Common myeloid progenitor, CD34-positive (primary cell): Measurements from ENCODE around the gene SRL. TPM values are rescaled to one million over a fixed set of nuclear protein-coding genes. Genes with fewer than 3 reads are reported as not detected.

Experiments used
- CTCF ChIA-PET: fragments of 350-600 bp; sonication (Branson Sonifier 250); formaldehyde crosslinking; loops from one replicate; lab custom pipeline; 2021; ENCODE audit warnings: antibody characterized with exemption; lab: Charles Lee
- POLR2A ChIA-PET: fragments of 350-600 bp; sonication (Branson Sonifier 250); formaldehyde crosslinking; loops from one replicate; lab custom pipeline; 2021; ENCODE audit warnings: antibody characterized with exemption; lab: Charles Lee
- DNase-seq, 3 donors: peaks; one replicate each; pipeline versions ENCODE4 v3.0.0 to v3.0.0-alpha.2; 2013
- H3K27ac ChIP-seq, 2 experiments: 1 replicate in 1 of 2; 2 replicates in 1 of 2; pipeline ENCODE4 v1.7.0; 2013; ENCODE audit warnings: inconsistent platforms in 2 of 2, low read length in 2 of 2, mild to moderate bottlenecking in 2 of 2, low read depth in 1 of 2, moderate library complexity in 1 of 2; ENCODE audit not compliant: severe bottlenecking in 2 of 2, insufficient read depth in 1 of 2, poor library complexity in 1 of 2
- H3K27me3 ChIP-seq, 5 experiments: replicated peaks in 2 of 5; 1 replicate in 3 of 5; 2 replicates in 2 of 5; pipeline versions ENCODE4 v1.6.1 to v1.7.0; 2013; ENCODE audit warnings: low read length in 4 of 5, mild to moderate bottlenecking in 2 of 5, moderate library complexity in 2 of 5, inconsistent platforms in 1 of 5; ENCODE audit not compliant: insufficient read depth in 5 of 5, control insufficient read depth in 4 of 5
- H3K36me3 ChIP-seq, 4 experiments: 1 replicate in 2 of 4; 2 replicates in 2 of 4; pipeline versions ENCODE4 v1.6.1 to v1.7.0; 2013; ENCODE audit warnings: low read length in 3 of 4, control low read depth in 1 of 4, mild to moderate bottlenecking in 1 of 4; ENCODE audit not compliant: control insufficient read depth in 4 of 4, insufficient read depth in 4 of 4
- H3K4me1 ChIP-seq, 4 experiments: 1 replicate in 3 of 4; 2 replicates in 1 of 4; pipeline versions ENCODE4 v1.6.1 to v1.7.1; 2013; ENCODE audit warnings: low read length in 3 of 4, mild to moderate bottlenecking in 3 of 4, control low read depth in 1 of 4, inconsistent platforms in 1 of 4, moderate library complexity in 1 of 4; ENCODE audit not compliant: control insufficient read depth in 4 of 4, insufficient read depth in 4 of 4; ENCODE audit errors: control extremely low read depth in 1 of 4
- H3K4me3 ChIP-seq, 7 experiments: 1 replicate in 4 of 7; 2 replicates in 3 of 7; pipeline versions ENCODE4 v1.5.1 to v1.7.0; 2013; ENCODE audit warnings: mild to moderate bottlenecking in 7 of 7, low read length in 6 of 7, moderate library complexity in 6 of 7, inconsistent platforms in 2 of 7, low read depth in 2 of 7, control low read depth in 1 of 7; ENCODE audit not compliant: insufficient read depth in 4 of 7, control insufficient read depth in 1 of 7; ENCODE audit errors: extremely low read depth in 1 of 7
- H3K9me3 ChIP-seq, 5 experiments: 1 replicate in 4 of 5; 2 replicates in 1 of 5; pipeline versions ENCODE4 v1.6.1 to v1.7.1; 2013; ENCODE audit warnings: low read length in 4 of 5, mild to moderate bottlenecking in 2 of 5, inconsistent platforms in 1 of 5, low read depth in 1 of 5, moderate library complexity in 1 of 5; ENCODE audit not compliant: control insufficient read depth in 4 of 5, insufficient read depth in 2 of 5; ENCODE audit errors: control extremely low read depth in 1 of 5
- WGBS: methylation state at CpG from one replicate; pipeline ENCODE4 v1.1.5; 2013; ENCODE audit not compliant: insufficient coverage; 5-methylcytosine and 5-hydroxymethylcytosine counted together
- polyA plus RNA-seq: library from polyadenylated mRNA; unstranded; fragments of 120-200 nt; gene quantifications from one replicate; pipeline ENCODE4 v1.2.1, GENCODE V29; 2013

The SRL gene
- 0.03 TPM for polyA plus RNA-seq

DNA sequence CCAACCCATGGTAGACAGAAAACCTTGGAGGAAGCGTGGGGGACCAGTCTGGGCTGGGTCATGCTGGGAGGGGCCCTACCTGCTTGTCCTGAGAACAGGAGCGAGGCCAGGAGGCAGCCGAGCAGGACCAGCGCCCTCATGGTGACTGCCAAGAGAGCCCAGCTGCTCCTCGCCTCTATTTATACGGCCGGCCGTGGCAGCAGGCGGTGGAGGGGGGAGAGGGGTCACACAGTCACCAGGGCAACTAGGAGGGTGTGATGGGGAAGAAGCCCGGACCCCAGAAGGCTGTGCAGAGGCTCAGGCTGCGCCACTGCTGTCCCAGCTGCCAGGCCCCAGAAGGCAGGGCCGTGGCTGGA is at the start of gene SRL:
Gene SRL, minus strand, starts transcription at position 153 of the 356 bp plus-strand sequence. Its CDS starts 13 bp downstream, at position 140.
- ChIA-PET POLR2A (no interaction called here), CTCF (no interaction called here)
- WGBS: 94% methylated on average over 10 of the region's 12 CpGs
- H3K4me1 ChIP-seq: peaks cover 0 to 28% (median 15%) of the 10 kb centered on the region in 4 experiments
- H3K4me3 ChIP-seq: no peak within 1 kb of the TSS
- no peak within 1 kb of the TSS for H3K27ac ChIP-seq
- H3K9me3 ChIP-seq: no peaks in the 10 kb centered on the region
- no peak for DNase-seq
- no peaks in the 10 kb centered on the region for H3K36me3 ChIP-seq
- peaks cover 0 to 2% (median 0%) of the 10 kb centered on the region in 5 experiments for H3K27me3 ChIP-seq

DNA sequence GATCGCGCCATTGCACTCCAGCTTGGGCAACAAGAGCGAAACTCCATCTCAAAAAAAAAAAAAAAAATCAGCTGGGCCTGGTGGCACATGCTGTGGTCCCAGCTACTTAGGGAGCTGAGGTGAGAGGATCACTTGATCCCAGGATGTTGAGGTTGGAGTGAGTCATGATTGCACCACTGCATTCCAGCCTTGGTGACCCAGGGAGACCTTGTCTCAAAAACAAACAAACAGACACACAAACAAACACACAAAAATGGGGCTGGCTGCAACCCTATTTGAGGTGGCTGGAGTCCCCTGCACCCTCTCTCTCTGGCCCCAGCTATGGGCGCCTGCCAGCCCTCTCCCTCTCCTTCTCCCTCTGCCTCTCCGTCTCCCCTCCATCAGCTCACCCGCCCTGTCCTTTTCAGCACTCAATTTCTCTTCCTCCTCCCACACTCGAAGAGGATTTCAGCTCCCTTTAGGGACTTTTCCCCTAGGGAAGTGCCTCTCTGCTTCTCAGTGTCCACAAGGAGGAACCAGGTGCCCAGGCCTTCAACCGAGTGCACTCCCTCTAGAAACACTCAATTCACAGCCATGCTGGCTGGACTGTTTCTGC is 48.5 kb upstream of the SRL start:
- H3K9me3 ChIP-seq: no peaks in the 10 kb centered on the region
- ChIA-PET CTCF (interaction anchor here (0.6 to 11.1 kb wide), 10 partner anchors 11 to 1849 kb away, joined by 3 to 132 read pairs (median 3); partner anchors contain the start of gene TFAP4), POLR2A (no interaction called here)
- H3K27me3 ChIP-seq: peaks cover 0 to 13% (median 2%) of the 10 kb centered on the region in 5 experiments
- no peak overlapping the region for H3K27ac ChIP-seq
- peak in 2 of 3 donors; percentile 40 to 49 for DNase-seq
- H3K4me1 ChIP-seq: peaks cover 0 to 18% (median 13%) of the 10 kb centered on the region in 4 experiments
- 93% methylated on average over 5 of the region's 8 CpGs for WGBS
- H3K36me3 ChIP-seq: no peaks in the 10 kb centered on the region
- no peak overlapping the region for H3K4me3 ChIP-seq

DNA sequence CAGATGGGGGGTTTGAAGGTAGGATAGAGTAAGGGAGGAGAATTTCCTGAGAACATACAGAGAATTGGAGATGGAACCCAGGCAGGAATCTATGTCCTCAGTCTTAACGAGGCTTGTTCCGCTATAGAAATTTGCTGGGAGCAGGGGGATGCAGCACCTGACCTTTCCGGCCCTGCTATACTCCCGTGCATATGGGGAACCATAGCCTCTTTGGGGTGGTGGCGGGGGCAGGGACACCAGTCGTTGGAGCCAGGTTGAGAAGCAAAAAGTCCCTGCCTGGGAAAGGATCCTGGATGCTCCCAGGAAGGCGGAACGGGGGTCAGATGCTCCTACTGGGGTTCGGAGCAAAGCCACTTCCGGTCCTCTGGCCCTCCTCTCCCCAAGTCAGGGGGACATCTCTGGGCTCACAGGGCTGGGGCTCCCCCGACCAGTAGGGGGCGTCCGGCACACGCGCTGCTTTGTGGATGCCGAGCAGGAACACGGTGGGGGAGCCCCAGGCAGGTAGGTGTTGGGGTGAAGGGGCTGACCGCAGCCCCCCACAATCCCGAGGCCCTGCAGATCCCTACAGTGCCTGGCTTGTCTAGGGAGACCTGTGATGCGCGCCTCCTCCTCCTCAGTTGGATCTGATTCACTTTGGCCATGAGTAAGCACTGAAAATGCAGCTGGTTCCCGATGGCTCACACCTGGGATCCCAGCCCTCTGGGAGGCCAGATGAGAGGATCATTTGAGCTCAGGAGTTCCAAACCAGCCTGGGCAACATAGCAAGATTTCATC is 46.5 kb upstream of the SRL start:
- H3K27me3 ChIP-seq: peaks cover 0 to 4% (median 0%) of the 10 kb centered on the region in 5 experiments
- H3K9me3 ChIP-seq: no peaks in the 10 kb centered on the region
- CTCF ChIA-PET: interaction anchor here (0.6 to 11.1 kb wide), 16 partner anchors 9 to 114 kb away, joined by 3 to 132 read pairs (median 4); partner anchors contain the start of gene GLIS2
- H3K4me3 ChIP-seq: peak overlapping the region in 1 of 7 experiments; percentile 38
- DNase-seq: peak; percentile 50 to 69 (median 66)
- H3K4me1 ChIP-seq: peaks cover 0 to 10% (median 3%) of the 10 kb centered on the region in 4 experiments
- POLR2A ChIA-PET: no interaction called here
- no peak overlapping the region for H3K27ac ChIP-seq
- WGBS: 9% methylated on average over 13 of the region's 22 CpGs
- H3K36me3 ChIP-seq: no peaks in the 10 kb centered on the region

DNA sequence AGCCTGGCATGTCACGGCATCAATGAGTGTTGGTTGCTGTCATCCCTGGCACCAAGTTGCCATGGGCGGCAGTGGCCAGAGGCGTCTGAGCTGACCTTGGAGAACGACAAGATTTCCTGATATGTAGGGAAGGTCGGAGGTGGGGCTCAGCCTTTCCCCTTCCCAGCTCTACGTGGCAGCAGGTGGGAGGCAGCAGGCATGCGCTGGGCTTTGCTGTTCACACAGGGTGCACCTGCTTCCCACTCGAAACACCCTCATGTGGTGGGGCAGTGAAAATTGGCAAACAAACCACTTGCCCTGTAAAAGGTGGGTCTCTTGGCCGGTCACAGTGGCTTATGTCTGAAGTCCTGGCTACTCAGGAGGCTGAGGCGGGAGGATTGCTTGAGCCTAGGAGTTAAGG is 43.3 kb upstream of the SRL start:
- WGBS: 92% methylated on average over 9 of the region's 10 CpGs
- H3K9me3 ChIP-seq: peaks cover 0 to 4% (median 0%) of the 10 kb centered on the region in 5 experiments
- CTCF ChIA-PET: interaction anchor here (1.6 to 11.1 kb wide), 4 partner anchors 10 to 85 kb away, joined by 4 to 132 read pairs (median 47); no protein-coding TSS in a partner anchor
- H3K4me1 ChIP-seq: peaks cover 0 to 10% (median 3%) of the 10 kb centered on the region in 4 experiments
- no peak overlapping the region for H3K27ac ChIP-seq
- DNase-seq: no peak
- H3K4me3 ChIP-seq: no peak overlapping the region
- no peaks in the 10 kb centered on the region for H3K27me3 ChIP-seq
- H3K36me3 ChIP-seq: no peaks in the 10 kb centered on the region
- POLR2A ChIA-PET: interaction anchor here (1.5 kb wide), 1 partner anchor 11 kb away, joined by 4 read pairs; no protein-coding TSS in a partner anchor

- no CpG with 5 or more reads among the region's 2 CpGs for WGBS
- no peak overlapping the region for H3K27ac ChIP-seq
These were observed 42.1 kb upstream of the SRL start for GRCh38 chr16:4283939-4284338.

GRCh38 chr16:4283441-4283840 is 41.6 kb upstream of the SRL start:
- Histone ChIP-seq H3K36me3 (no peaks in the 10 kb centered on the region), H3K4me3 (no peak overlapping the region), H3K4me1 (peaks cover 0 to 8% (median 2%) of the 10 kb centered on the region in 4 experiments), H3K9me3 (peaks cover 0 to 4% (median 0%) of the 10 kb centered on the region in 5 experiments), H3K27me3 (no peaks in the 10 kb centered on the region), H3K27ac (no peak overlapping the region)
- ChIA-PET POLR2A (no interaction called here), CTCF (interaction anchor here (1.1 to 11.1 kb wide), 4 partner anchors 17 to 110 kb away, joined by 3 to 132 read pairs (median 46); no protein-coding TSS in a partner anchor)
- DNase-seq: no peak
- 87% methylated on average over 8 of the region's 8 CpGs for WGBS

More at GRCh38 chr16:4283939-4284338, 42.1 kb upstream of the SRL start:
- Histone ChIP-seq H3K9me3 (peaks cover 0 to 4% (median 0%) of the 10 kb centered on the region in 5 experiments), H3K4me1 (peaks cover 0 to 10% (median 3%) of the 10 kb centered on the region in 4 experiments), H3K4me3 (no peak overlapping the region), H3K27me3 (no peaks in the 10 kb centered on the region), H3K36me3 (no peaks in the 10 kb centered on the region)
- no peak for DNase-seq
- ChIA-PET CTCF (interaction anchor here (0.7 to 11.1 kb wide), 5 partner anchors 13 to 110 kb away, joined by 3 to 132 read pairs (median 4); no protein-coding TSS in a partner anchor), POLR2A (interaction anchor here (0.6 to 1.5 kb wide), 2 partner anchors 10 to 138 kb away, joined by 4 read pairs; no protein-coding TSS in a partner anchor)
